SU-DHL-6 (cell line): ENCODE data around the gene AKNAD1.

Experiments used
- EZH2phosphoT487 ChIP-seq: fragments of 200-600 bp; sonication (generic), shearing (Covaris generic); conservative IDR thresholded peaks from 2 replicates; pipeline ENCODE4 v1.6.1; 2018; ENCODE audit warnings: mild to moderate bottlenecking, antibody characterized with exemption, low read length, moderate library complexity, mixed read lengths
- TF ChIP-seq, protein P1 (sequence below): fragments of 200-600 bp; sonication (generic); IDR thresholded peaks from one replicate; pipeline ENCODE4 v1.5.1; 2017; ENCODE audit warnings: antibody characterized with exemption, mild to moderate bottlenecking, low read length, moderate library complexity; ENCODE audit not compliant: insufficient read depth, poor library complexity, severe bottlenecking

DNA sequence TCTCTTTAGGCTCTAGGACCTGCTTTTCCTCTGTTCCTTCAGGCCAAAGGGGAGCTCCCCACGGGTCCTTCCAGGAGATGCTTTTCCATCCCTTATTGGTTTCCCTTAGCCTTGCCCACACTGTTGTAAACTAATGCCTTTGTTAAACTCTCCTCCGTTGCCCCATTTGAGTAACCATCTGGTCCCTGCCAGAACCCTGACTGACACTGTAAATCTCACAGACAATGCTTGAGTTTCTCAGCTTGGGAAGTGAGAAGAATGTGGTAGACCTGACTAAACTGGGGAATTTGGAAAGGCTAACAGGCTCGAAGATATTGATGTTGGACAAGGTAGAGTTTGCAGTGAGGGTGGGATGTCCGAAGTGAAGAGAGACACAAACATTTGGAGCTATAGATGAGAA, 11.4 kb downstream of the AKNAD1 start:
- TF ChIP-seq, protein P1, sequence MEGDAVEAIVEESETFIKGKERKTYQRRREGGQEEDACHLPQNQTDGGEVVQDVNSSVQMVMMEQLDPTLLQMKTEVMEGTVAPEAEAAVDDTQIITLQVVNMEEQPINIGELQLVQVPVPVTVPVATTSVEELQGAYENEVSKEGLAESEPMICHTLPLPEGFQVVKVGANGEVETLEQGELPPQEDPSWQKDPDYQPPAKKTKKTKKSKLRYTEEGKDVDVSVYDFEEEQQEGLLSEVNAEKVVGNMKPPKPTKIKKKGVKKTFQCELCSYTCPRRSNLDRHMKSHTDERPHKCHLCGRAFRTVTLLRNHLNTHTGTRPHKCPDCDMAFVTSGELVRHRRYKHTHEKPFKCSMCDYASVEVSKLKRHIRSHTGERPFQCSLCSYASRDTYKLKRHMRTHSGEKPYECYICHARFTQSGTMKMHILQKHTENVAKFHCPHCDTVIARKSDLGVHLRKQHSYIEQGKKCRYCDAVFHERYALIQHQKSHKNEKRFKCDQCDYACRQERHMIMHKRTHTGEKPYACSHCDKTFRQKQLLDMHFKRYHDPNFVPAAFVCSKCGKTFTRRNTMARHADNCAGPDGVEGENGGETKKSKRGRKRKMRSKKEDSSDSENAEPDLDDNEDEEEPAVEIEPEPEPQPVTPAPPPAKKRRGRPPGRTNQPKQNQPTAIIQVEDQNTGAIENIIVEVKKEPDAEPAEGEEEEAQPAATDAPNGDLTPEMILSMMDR: no peak
- no peak for TF ChIP-seq EZH2phosphoT487
